Subcutaneous adipose tissue (tissue), 4 donors: ENCODE results near the gene MEGF11. TPM values are rescaled to one million over a fixed set of nuclear protein-coding genes. Genes with fewer than 3 reads are reported as not detected.

ENCODE experiments used
- CTCF ChIP-seq: fragments of 450-650 bp; IDR thresholded peaks from one replicate; pipeline ENCODE4 v1.5.1; 2016; ENCODE audit warnings: low read depth, mild to moderate bottlenecking, control low read depth, antibody characterized with exemption, moderate library complexity
- total RNA-seq, 4 donors: library from RNA; depleted of rRNA; stranded (reverse); fragments of >200 nt; gene quantifications; one replicate each; pipeline ENCODE4 v1.1.0, GENCODE V29; 2016

Gene MEGF11
- total RNA-seq, 4 donors from 2014 or later: not detected

- TF ChIP-seq CTCF: no peak
Observed at GRCh38 chr15:65971741-65971995, 281.9 kb downstream of the MEGF11 start.

- no peak for TF ChIP-seq CTCF
Observed at GRCh38 chr15:65970937-65971740, 282.4 kb downstream of the MEGF11 start.

GRCh38 chr15:65969865-65970816 is 283.4 kb downstream of the MEGF11 start:
- no peak for TF ChIP-seq CTCF

GRCh38 chr15:65968511-65968910 is 285.0 kb downstream of the MEGF11 start:
- TF ChIP-seq CTCF: no peak

GRCh38 chr15:65964792-65965433 is 288.6 kb downstream of the MEGF11 start:
- TF ChIP-seq CTCF: no peak

GRCh38 chr15:65963911-65964482 is 289.6 kb downstream of the MEGF11 start:
- TF ChIP-seq CTCF: no peak
